Right atrium auricular region (tissue), 2 donors: Measurements from ENCODE around the gene CTTN. TPM values are rescaled to one million over a fixed set of nuclear protein-coding genes. Genes with fewer than 3 reads are reported as not detected.

Experiments used
- DNase-seq: peaks from one replicate; pipeline ENCODE4 v3.0.0-alpha.2; 2019; ENCODE audit warnings: low spot score
- H3K27ac ChIP-seq, 2 donors: fragments of 200-600 bp; sonication (generic); 1 replicate in 1 of 2; 2 replicates in 1 of 2; pipeline ENCODE4 v1.5.1; 2016 to 2019
- H3K27me3 ChIP-seq, 2 donors: fragments of 200-600 bp; sonication (generic); one replicate each; pipeline versions ENCODE4 v1.5.1 to v1.6.0; 2017 to 2019
- H3K36me3 ChIP-seq: fragments of 200-600 bp; sonication (generic); one replicate; pipeline ENCODE4 v1.5.1; 2016
- H3K4me1 ChIP-seq, 2 donors: fragments of 200-600 bp; sonication (generic); one replicate each; pipeline versions ENCODE4 v1.5.1 to v1.6.0; 2017 to 2019
- H3K4me3 ChIP-seq, 2 donors: fragments of 200-600 bp; sonication (generic); 1 replicate in 1 of 2; 2 replicates in 1 of 2; pipeline ENCODE4 v1.5.1; 2017 to 2019; ENCODE audit warnings: mild to moderate bottlenecking in 1 of 2, moderate library complexity in 1 of 2
- H3K9me3 ChIP-seq, 2 donors: fragments of 200-600 bp; sonication (generic); one replicate each; pipeline ENCODE4 v1.5.1; 2019
- CTCF ChIP-seq, 2 donors: fragments of 200-600 bp; sonication (generic); IDR thresholded peaks; one replicate each; pipeline ENCODE4 v1.5.1; 2019; ENCODE audit warnings: antibody characterized with exemption in 2 of 2
- total RNA-seq, 2 donors: library from RNA; depleted of rRNA; stranded (reverse); fragments of >200 nt; gene quantifications; one replicate each; pipeline ENCODE4 v1.1.0, GENCODE V29; 2016

Gene CTTN
- total RNA-seq, 2 donors from 2014 or later: 67.0 to 99.2 TPM

GRCh38 chr11:70485326-70486025 lies 87.1 kb downstream of the CTTN start:
- no peak for TF ChIP-seq CTCF (IDR thresholded peaks at IDR 0.05)
- Histone ChIP-seq H3K27ac (no peak overlapping the region), H3K27me3 (no peaks in the 10 kb centered on the region), H3K9me3 (no peaks in the 10 kb centered on the region), H3K4me1 (peaks cover 0 to 16% of the 10 kb centered on the region in 2 donors), H3K36me3 (no peaks in the 10 kb centered on the region), H3K4me3 (no peak overlapping the region)
- DNase-seq: no peak

DNA sequence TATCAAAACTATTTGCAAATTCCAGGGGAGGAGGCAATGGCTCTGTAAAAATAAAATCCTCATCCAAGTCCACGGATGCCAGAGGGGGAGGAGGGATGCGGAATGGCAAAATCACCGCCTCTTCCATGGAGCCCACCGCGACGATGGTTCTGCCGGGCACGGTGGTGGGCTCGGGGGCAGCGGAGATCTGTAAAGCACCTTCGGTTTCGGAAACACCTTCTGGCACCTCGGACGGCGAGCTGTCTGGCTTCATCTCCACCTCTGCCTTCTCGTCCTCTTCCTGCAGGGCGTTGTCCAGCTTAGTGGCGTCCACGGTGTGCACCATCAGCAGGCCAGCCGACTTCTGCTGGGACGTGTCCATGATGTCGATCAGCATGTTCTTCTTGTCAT lies 87.7 kb downstream of the CTTN start:
- no peak overlapping the region for H3K4me3 ChIP-seq
- H3K27me3 ChIP-seq: no peaks in the 10 kb centered on the region
- no peaks in the 10 kb centered on the region for H3K9me3 ChIP-seq
- TF ChIP-seq CTCF (IDR thresholded peaks at IDR 0.05): no peak
- no peaks in the 10 kb centered on the region for H3K36me3 ChIP-seq
- H3K4me1 ChIP-seq: peaks cover 0 to 16% of the 10 kb centered on the region in 2 donors
- no peak overlapping the region for H3K27ac ChIP-seq
- no peak for DNase-seq

Other genes starting within 250 kb of the CTTN start
- gene FADD, start 195.2 kb upstream of the CTTN start, total RNA-seq: 10 to 100 TPM in 1 of 2 donors, 1 to 10 TPM in 1; 7.1 to 11.1 TPM
- gene PPFIA1, start 127.8 kb upstream of the CTTN start, total RNA-seq: 10 to 100 TPM; 28.7 to 45.9 TPM